Endodermal cell (in vitro differentiated cells): ENCODE measurements around the gene ALDH3B2. TPM values are rescaled to one million over a fixed set of nuclear protein-coding genes. Genes with fewer than 3 reads are reported as not detected.

Experiments used
- DNase-seq: peaks from one replicate; pipeline ENCODE4 v3.0.0-alpha.2; 2017
- H3K27ac ChIP-seq: 2 replicates; pipeline ENCODE4 v1.5.1; 2013; ENCODE audit warnings: mild to moderate bottlenecking, low read depth, low read length, moderate library complexity
- H3K27me3 ChIP-seq: 2 replicates; pipeline ENCODE4 v1.6.1; 2013; ENCODE audit warnings: mild to moderate bottlenecking, low read length, moderate library complexity; ENCODE audit not compliant: insufficient read depth, control insufficient read depth, poor library complexity, severe bottlenecking
- H3K36me3 ChIP-seq: 2 replicates; pipeline ENCODE4 v1.7.0; 2013; ENCODE audit warnings: mild to moderate bottlenecking, low read length, moderate library complexity; ENCODE audit not compliant: control insufficient read depth, insufficient read depth
- H3K4me1 ChIP-seq: one replicate; pipeline ENCODE4 v1.7.0; 2013; ENCODE audit warnings: low read length; ENCODE audit not compliant: control insufficient read depth, insufficient read depth
- H3K4me3 ChIP-seq: 2 replicates; pipeline ENCODE4 v1.5.1; 2013; ENCODE audit warnings: mild to moderate bottlenecking, low read length, moderate library complexity
- H3K9ac ChIP-seq: 2 replicates; pipeline ENCODE4 v1.6.1; 2013; ENCODE audit warnings: mild to moderate bottlenecking, low read length, moderate library complexity; ENCODE audit not compliant: poor library complexity, severe bottlenecking; ENCODE audit errors: extremely low read depth
- H3K9me3 ChIP-seq: 2 replicates; pipeline ENCODE4 v1.6.1; 2013; ENCODE audit warnings: mild to moderate bottlenecking, low read length, moderate library complexity; ENCODE audit not compliant: control insufficient read depth
- H3K27ac Mint-ChIP-seq: 2 replicates; pipeline ENCODE4 v1.8.0; 2020; ENCODE audit warnings: mixed read lengths
- H3K27me3 Mint-ChIP-seq: 2 replicates; pipeline ENCODE4 v1.8.0; 2021; ENCODE audit warnings: mild to moderate bottlenecking, mixed read lengths; ENCODE audit not compliant: insufficient read depth
- H3K36me3 Mint-ChIP-seq: 2 replicates; pipeline ENCODE4 v1.8.0; 2020; ENCODE audit warnings: low read depth, mixed read lengths
- H3K4me1 Mint-ChIP-seq: 2 replicates; pipeline ENCODE4 v1.8.0; 2020; ENCODE audit warnings: mixed read lengths
- H3K4me3 Mint-ChIP-seq: 2 replicates; pipeline ENCODE4 v1.8.0; 2020; ENCODE audit warnings: mild to moderate bottlenecking, moderate library complexity, mixed read lengths
- H3K9me3 Mint-ChIP-seq: 2 replicates; pipeline ENCODE4 v1.8.0; 2020; ENCODE audit warnings: mild to moderate bottlenecking, mixed read lengths
- CTCF ChIP-seq: fragments of 200-600 bp; sonication (generic); conservative IDR thresholded peaks from 2 replicates; pipeline ENCODE4 v1.5.0; 2021; ENCODE audit warnings: antibody characterized with exemption, mild to moderate bottlenecking
- WGBS, 2 experiments: methylation state at CpG; one replicate each; pipeline versions ENCODE4 v1.1.5 to v1.1.7; 2013; ENCODE audit warnings: missing lambda C conversion rate in 2 of 2, mixed read lengths in 1 of 2; ENCODE audit not compliant: insufficient coverage in 1 of 2, insufficient read length in 1 of 2; 5-methylcytosine and 5-hydroxymethylcytosine counted together
- total RNA-seq, 2 donors: library from RNA; stranded (reverse); fragmentation: NEBNext Ultra II Directional in 1 of 2; extraction: Animal tissue kit (Norgen Biotek cat#: 25700) in 1 of 2; gene quantifications; 2 replicates in 1 of 2; 3 replicates in 1 of 2; pipeline ENCODE4 v1.2.1, GENCODE V29; 2021

The ALDH3B2 gene
- total RNA-seq, 2 donors from 2014 or later = not detected

GRCh38 chr11:67700548-67701262, 26.3 kb upstream of the ALDH3B2 start:
- Mint-ChIP-seq H3K4me3 (no peak overlapping the region), H3K9me3 (peaks cover 39% of the 10 kb centered on the region), H3K36me3 (no peaks in the 10 kb centered on the region), H3K27ac (no peak overlapping the region), H3K27me3 (no peaks in the 10 kb centered on the region), H3K4me1 (peaks cover 14% of the 10 kb centered on the region)
- no peaks in the 10 kb centered on the region for H3K4me1 ChIP-seq
- DNase-seq = no peak
- 83 to 88% methylated on average over 9 to 11 of the region's 11 CpGs for WGBS, 2 experiments
- no peak overlapping the region for H3K4me3 ChIP-seq
- H3K36me3 ChIP-seq = no peaks in the 10 kb centered on the region
- no peak overlapping the region for H3K27ac ChIP-seq
- no peak overlapping the region for H3K9ac ChIP-seq
- H3K27me3 ChIP-seq = no peaks in the 10 kb centered on the region
- TF ChIP-seq CTCF = no peak
- H3K9me3 ChIP-seq = peaks cover 24% of the 10 kb centered on the region

- 81 to 82% methylated on average over 10 of the region's 10 CpGs for WGBS, 2 experiments
- H3K9ac ChIP-seq = no peak overlapping the region
- no peak overlapping the region for H3K27ac Mint-ChIP-seq
- H3K4me3 Mint-ChIP-seq = no peak overlapping the region
- no peaks in the 10 kb centered on the region for H3K4me1 ChIP-seq
- H3K9me3 ChIP-seq = peaks cover 28% of the 10 kb centered on the region
- H3K36me3 Mint-ChIP-seq = no peaks in the 10 kb centered on the region
- peaks cover 14% of the 10 kb centered on the region for H3K4me1 Mint-ChIP-seq
- H3K4me3 ChIP-seq = no peak overlapping the region
- H3K27me3 ChIP-seq = no peaks in the 10 kb centered on the region
- TF ChIP-seq CTCF = peak; percentile 38
- H3K9me3 Mint-ChIP-seq = peaks cover 44% of the 10 kb centered on the region
- no peaks in the 10 kb centered on the region for H3K36me3 ChIP-seq
- DNase-seq = no peak
- no peaks in the 10 kb centered on the region for H3K27me3 Mint-ChIP-seq
- H3K27ac ChIP-seq = no peak overlapping the region
Measured at GRCh38 chr11:67700141-67700540, 25.7 kb upstream of the ALDH3B2 start.

GRCh38 chr11:67699521-67699920, 25.1 kb upstream of the ALDH3B2 start:
- H3K27ac Mint-ChIP-seq = no peak overlapping the region
- no peak for DNase-seq
- no peaks in the 10 kb centered on the region for H3K27me3 ChIP-seq
- no peak overlapping the region for H3K4me3 Mint-ChIP-seq
- H3K9me3 ChIP-seq = peaks cover 28% of the 10 kb centered on the region
- H3K4me1 ChIP-seq = no peaks in the 10 kb centered on the region
- H3K27me3 Mint-ChIP-seq = no peaks in the 10 kb centered on the region
- no peak overlapping the region for H3K9ac ChIP-seq
- no peak for TF ChIP-seq CTCF
- no peaks in the 10 kb centered on the region for H3K36me3 ChIP-seq
- H3K4me3 ChIP-seq = no peak overlapping the region
- no peak overlapping the region for H3K27ac ChIP-seq
- WGBS, 2 experiments = 90 to 94% methylated on average over 4 to 10 of the region's 10 CpGs
- peaks cover 48% of the 10 kb centered on the region for H3K9me3 Mint-ChIP-seq
- peaks cover 14% of the 10 kb centered on the region for H3K4me1 Mint-ChIP-seq
- no peaks in the 10 kb centered on the region for H3K36me3 Mint-ChIP-seq
